Measurements from ENCODE around the gene NEK1. TPM values are rescaled to one million over a fixed set of nuclear protein-coding genes. Genes with fewer than 3 reads are reported as not detected.
A peak's percentile ranks its signal among the peaks of the same experiment; 100 is the strongest.

NEK1 gene
- total and polyA plus RNA-seq, 2 experiments from 2014 or later: 7.6 to 14.3 TPM

GRCh38 chr4:169594560-169595195, 17.7 kb downstream of the NEK1 start:
- Histone ChIP-seq H3K4me1 (ENCODE audit: insufficient read depth) (no peaks in the 10 kb centered on the region), H3K4me2 (ENCODE audit: unreplicated experiment) (no peak overlapping the region), H3K9me3 (ENCODE audit: low read depth) (no peaks in the 10 kb centered on the region), H3K79me2 (ENCODE audit: insufficient read depth) (no peaks in the 10 kb centered on the region), H3K27ac (no peak overlapping the region), H3F3A (ENCODE audit: insufficient read depth) (no peaks in the 10 kb centered on the region), H2AFZ (no peak overlapping the region), H3K27me3 (replicated peaks; ENCODE audit: insufficient read depth) (no peaks in the 10 kb centered on the region), H4K20me1 (ENCODE audit: insufficient read depth) (no peaks in the 10 kb centered on the region), H3K9me2 (ENCODE audit: insufficient read depth) (no peaks in the 10 kb centered on the region), H3K36me3 (ENCODE audit: low read depth) (0 out of 2 replicates have a peak, but pooled peaks cover under 1% of the 10 kb centered on the region), H3K9ac (no peak overlapping the region), H3K4me3 (no peak overlapping the region)
- DNase-seq: no peak
- TF ChIP-seq EZH2 (IDR thresholded peaks at IDR 0.05; ENCODE audit: insufficient read depth, poor library complexity, severe bottlenecking) (no peak), EZH2phosphoT487 (IDR thresholded peaks at IDR 0.05; ENCODE audit: insufficient read depth, low read depth) (no peak)
- in situ Hi-C loops (cut with MboI): no loop called here

GRCh38 chr4:169593050-169593560, 19.3 kb downstream of the NEK1 start:
- H2AFZ ChIP-seq: no peak overlapping the region
- in situ Hi-C loops (cut with MboI): no loop called here
- WGBS, 2 experiments (ENCODE audit: low coverage in 1 of 2, low lambda C conversion rate in 2 of 2, missing lambda C conversion rate in 2 of 2): 100% methylated on average over 1 of the region's 1 CpG
- H3K4me1 ChIP-seq (ENCODE audit: insufficient read depth): no peaks in the 10 kb centered on the region
- no peak overlapping the region for H3K27ac ChIP-seq
- H3K27me3 ChIP-seq (replicated peaks; ENCODE audit: insufficient read depth): no peaks in the 10 kb centered on the region
- no peak overlapping the region for H3K4me2 ChIP-seq (ENCODE audit: unreplicated experiment)
- H3K9me3 ChIP-seq (ENCODE audit: low read depth): no peaks in the 10 kb centered on the region
- H3F3A ChIP-seq (ENCODE audit: insufficient read depth): no peaks in the 10 kb centered on the region
- no peak for DNase-seq
- no peak for TF ChIP-seq EZH2 (IDR thresholded peaks at IDR 0.05; ENCODE audit: insufficient read depth, poor library complexity, severe bottlenecking)
- TF ChIP-seq EZH2phosphoT487 (IDR thresholded peaks at IDR 0.05; ENCODE audit: insufficient read depth, low read depth): no peak
- H3K9me2 ChIP-seq (ENCODE audit: insufficient read depth): no peaks in the 10 kb centered on the region
- H3K79me2 ChIP-seq (ENCODE audit: insufficient read depth): no peaks in the 10 kb centered on the region
- H4K20me1 ChIP-seq (ENCODE audit: insufficient read depth): no peaks in the 10 kb centered on the region
- no peak overlapping the region for H3K9ac ChIP-seq
- no peak overlapping the region for H3K4me3 ChIP-seq
- H3K36me3 ChIP-seq (ENCODE audit: low read depth): peaks cover 15% of the 10 kb centered on the region

GRCh38 chr4:169583563-169583962, 28.8 kb downstream of the NEK1 start:
- Histone ChIP-seq H3K79me2 (ENCODE audit: insufficient read depth) (no peaks in the 10 kb centered on the region), H3K9me3 (ENCODE audit: low read depth) (no peaks in the 10 kb centered on the region), H4K20me1 (ENCODE audit: insufficient read depth) (no peaks in the 10 kb centered on the region), H3K4me2 (ENCODE audit: unreplicated experiment) (no peak overlapping the region), H3K27ac (no peak overlapping the region), H3K9ac (no peak overlapping the region), H3K9me2 (ENCODE audit: insufficient read depth) (no peaks in the 10 kb centered on the region), H3K4me3 (no peak overlapping the region), H2AFZ (no peak overlapping the region), H3F3A (ENCODE audit: insufficient read depth) (no peaks in the 10 kb centered on the region), H3K36me3 (ENCODE audit: low read depth) (peaks cover 11% of the 10 kb centered on the region), H3K4me1 (ENCODE audit: insufficient read depth) (peaks cover 13% of the 10 kb centered on the region; the same call in 1 of the 2 replicates), H3K27me3 (replicated peaks; ENCODE audit: insufficient read depth) (no peaks in the 10 kb centered on the region)
- in situ Hi-C loops (cut with MboI): no loop called here
- 34 to 41% methylated on average over 2 of the region's 2 CpGs for WGBS, 2 experiments (ENCODE audit: low coverage in 1 of 2, low lambda C conversion rate in 2 of 2, missing lambda C conversion rate in 2 of 2)
- peak; percentile 49 for DNase-seq
- TF ChIP-seq EZH2phosphoT487 (IDR thresholded peaks at IDR 0.05; ENCODE audit: insufficient read depth, low read depth) (no peak), EZH2 (IDR thresholded peaks at IDR 0.05; ENCODE audit: insufficient read depth, poor library complexity, severe bottlenecking) (no peak)

- Histone ChIP-seq H3K27ac (no peak overlapping the region), H3K4me3 (no peak overlapping the region), H4K20me1 (ENCODE audit: insufficient read depth) (no peaks in the 10 kb centered on the region), H3F3A (ENCODE audit: insufficient read depth) (no peaks in the 10 kb centered on the region), H3K4me1 (ENCODE audit: insufficient read depth) (peaks cover 13% of the 10 kb centered on the region; the same call in 1 of the 2 replicates), H3K36me3 (ENCODE audit: low read depth) (peaks cover 4% of the 10 kb centered on the region; the same call in 1 of the 2 replicates), H3K79me2 (ENCODE audit: insufficient read depth) (no peaks in the 10 kb centered on the region), H3K4me2 (ENCODE audit: unreplicated experiment) (no peak overlapping the region), H3K9me3 (ENCODE audit: low read depth) (no peaks in the 10 kb centered on the region), H3K9ac (no peak overlapping the region), H3K27me3 (replicated peaks; ENCODE audit: insufficient read depth) (no peaks in the 10 kb centered on the region), H2AFZ (no peak overlapping the region), H3K9me2 (ENCODE audit: insufficient read depth) (no peaks in the 10 kb centered on the region)
- in situ Hi-C loops (cut with MboI): no loop called here
- DNase-seq: peak; percentile 18
- TF ChIP-seq EZH2phosphoT487 (IDR thresholded peaks at IDR 0.05; ENCODE audit: insufficient read depth, low read depth) (no peak), EZH2 (IDR thresholded peaks at IDR 0.05; ENCODE audit: insufficient read depth, poor library complexity, severe bottlenecking) (no peak)
- 97% methylated on average over 3 of the region's 3 CpGs for WGBS, 2 experiments (ENCODE audit: low coverage in 1 of 2, low lambda C conversion rate in 2 of 2, missing lambda C conversion rate in 2 of 2)
Measured at GRCh38 chr4:169582706-169583105, 29.7 kb downstream of the NEK1 start.
